A673 (cell line): ENCODE measurements around the gene OCEL1.

ENCODE experiments used
- EZH2 ChIP-seq: fragments of 200-600 bp; sonication (generic); IDR thresholded peaks from 2 replicates; pipeline ENCODE4 v1.6.1; 2017; ENCODE audit warnings: borderline replicate concordance, low read depth, mild to moderate bottlenecking, mixed read lengths, antibody characterized with exemption, low read length; ENCODE audit not compliant: poor library complexity, severe bottlenecking
- TF ChIP-seq, protein P1 (sequence below): fragments of 300-800, 200-600 bp; sonication (generic); conservative IDR thresholded peaks from 2 replicates; pipeline ENCODE4 v1.5.1; 2017; ENCODE audit warnings: low read depth, mild to moderate bottlenecking, antibody characterized with exemption, low read length, moderate library complexity, mixed read lengths

DNA sequence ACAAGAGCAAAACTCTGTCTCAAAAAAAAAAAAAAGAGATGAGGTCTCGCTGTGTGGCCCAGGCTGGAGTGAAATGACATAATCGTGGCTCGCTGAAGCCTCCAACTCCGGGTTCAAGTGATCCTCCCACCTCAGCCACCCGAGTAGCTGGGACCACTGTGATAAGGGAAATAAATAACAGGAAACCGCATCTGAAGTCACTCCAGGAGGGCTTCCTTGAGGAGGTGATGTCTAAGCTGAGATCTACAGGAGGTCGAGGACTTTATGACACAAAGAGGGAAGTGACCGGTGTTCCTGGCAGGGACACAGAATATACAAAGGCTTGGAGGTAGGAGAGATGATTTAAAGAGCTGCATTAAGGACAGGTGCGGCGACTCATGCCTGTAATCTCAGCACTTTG, 28.6 kb downstream of the OCEL1 start:
- TF ChIP-seq, protein P1, sequence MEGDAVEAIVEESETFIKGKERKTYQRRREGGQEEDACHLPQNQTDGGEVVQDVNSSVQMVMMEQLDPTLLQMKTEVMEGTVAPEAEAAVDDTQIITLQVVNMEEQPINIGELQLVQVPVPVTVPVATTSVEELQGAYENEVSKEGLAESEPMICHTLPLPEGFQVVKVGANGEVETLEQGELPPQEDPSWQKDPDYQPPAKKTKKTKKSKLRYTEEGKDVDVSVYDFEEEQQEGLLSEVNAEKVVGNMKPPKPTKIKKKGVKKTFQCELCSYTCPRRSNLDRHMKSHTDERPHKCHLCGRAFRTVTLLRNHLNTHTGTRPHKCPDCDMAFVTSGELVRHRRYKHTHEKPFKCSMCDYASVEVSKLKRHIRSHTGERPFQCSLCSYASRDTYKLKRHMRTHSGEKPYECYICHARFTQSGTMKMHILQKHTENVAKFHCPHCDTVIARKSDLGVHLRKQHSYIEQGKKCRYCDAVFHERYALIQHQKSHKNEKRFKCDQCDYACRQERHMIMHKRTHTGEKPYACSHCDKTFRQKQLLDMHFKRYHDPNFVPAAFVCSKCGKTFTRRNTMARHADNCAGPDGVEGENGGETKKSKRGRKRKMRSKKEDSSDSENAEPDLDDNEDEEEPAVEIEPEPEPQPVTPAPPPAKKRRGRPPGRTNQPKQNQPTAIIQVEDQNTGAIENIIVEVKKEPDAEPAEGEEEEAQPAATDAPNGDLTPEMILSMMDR = no peak
- no peak for TF ChIP-seq EZH2
